ENCODE measurements around the gene MDC1. TPM values are rescaled to one million over a fixed set of nuclear protein-coding genes. Genes with fewer than 3 reads are reported as not detected.

Gene MDC1
- total and polyA plus RNA-seq, 2 experiments from 2014 or later, result 17.2 to 32.7 TPM

DNA sequence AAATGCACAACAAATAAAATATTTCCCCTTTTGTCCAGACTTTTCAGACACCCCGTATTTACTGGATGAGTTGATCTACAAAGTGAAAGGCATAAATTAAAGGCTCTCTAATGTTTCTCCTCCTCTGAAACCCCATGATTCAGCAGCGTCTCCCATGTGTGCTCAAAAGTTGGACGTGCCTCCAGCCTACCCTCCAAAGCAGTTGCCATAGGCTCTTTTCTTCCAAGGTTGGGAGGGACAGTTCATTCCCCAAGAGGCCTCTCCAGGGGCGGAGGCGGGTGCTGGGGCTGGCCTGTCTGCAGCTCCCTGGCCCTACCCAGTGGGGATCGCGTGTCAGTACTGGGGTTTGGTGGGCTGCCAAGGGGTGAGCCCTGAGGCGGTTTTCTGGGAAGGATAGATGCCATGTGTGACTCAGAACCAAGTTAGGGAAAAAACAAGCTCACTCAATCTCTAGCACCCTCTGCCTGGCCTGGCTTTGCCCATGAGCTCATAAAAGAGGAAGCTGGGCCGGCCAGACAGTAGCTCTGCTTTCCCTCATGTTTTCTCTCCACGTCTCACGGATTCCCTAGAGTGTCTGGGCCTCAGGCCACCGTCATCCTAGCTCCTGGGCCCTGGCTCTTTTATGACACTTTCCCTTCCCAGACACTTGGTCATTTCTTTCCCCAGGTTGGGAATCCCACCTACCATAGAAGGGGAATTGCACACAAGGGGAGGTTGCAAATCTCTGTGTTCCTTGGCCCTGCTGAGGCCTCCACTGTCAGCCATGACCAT is 35.3 kb upstream of the MDC1 start:
- Mint-ChIP-seq H3K36me3 (ENCODE audit: low read depth) (no peaks in the 10 kb centered on the region), H3K4me3 (no peak overlapping the region), H3K27ac (no peak overlapping the region), H3K4me1 (peaks cover 12% of the 10 kb centered on the region), H3K27me3 (ENCODE audit: insufficient read depth, low read depth, poor library complexity) (peaks cover 4% of the 10 kb centered on the region), H3K9me3 (no peaks in the 10 kb centered on the region)
- no peak for TF ChIP-seq STAT1 (IDR thresholded peaks at IDR 0.05; ENCODE audit: unreplicated experiment)
- TF ChIP-seq JUNB (IDR thresholded peaks at IDR 0.05; ENCODE audit: unreplicated experiment), result no peak
- no peak for TF ChIP-seq ZNF331 (CRISPR knock-in tag; IDR thresholded peaks at IDR 0.05; ENCODE audit: low read depth)
- no peak for TF ChIP-seq CREB1 (CRISPR knock-in tag; IDR thresholded peaks at IDR 0.05; ENCODE audit: low read depth)
- no peak for TF ChIP-seq NANOG (IDR thresholded peaks at IDR 0.05; ENCODE audit: borderline replicate concordance)
- no peak for TF ChIP-seq ZNF114 (CRISPR knock-in tag; IDR thresholded peaks at IDR 0.05)
- TF ChIP-seq, protein P1, sequence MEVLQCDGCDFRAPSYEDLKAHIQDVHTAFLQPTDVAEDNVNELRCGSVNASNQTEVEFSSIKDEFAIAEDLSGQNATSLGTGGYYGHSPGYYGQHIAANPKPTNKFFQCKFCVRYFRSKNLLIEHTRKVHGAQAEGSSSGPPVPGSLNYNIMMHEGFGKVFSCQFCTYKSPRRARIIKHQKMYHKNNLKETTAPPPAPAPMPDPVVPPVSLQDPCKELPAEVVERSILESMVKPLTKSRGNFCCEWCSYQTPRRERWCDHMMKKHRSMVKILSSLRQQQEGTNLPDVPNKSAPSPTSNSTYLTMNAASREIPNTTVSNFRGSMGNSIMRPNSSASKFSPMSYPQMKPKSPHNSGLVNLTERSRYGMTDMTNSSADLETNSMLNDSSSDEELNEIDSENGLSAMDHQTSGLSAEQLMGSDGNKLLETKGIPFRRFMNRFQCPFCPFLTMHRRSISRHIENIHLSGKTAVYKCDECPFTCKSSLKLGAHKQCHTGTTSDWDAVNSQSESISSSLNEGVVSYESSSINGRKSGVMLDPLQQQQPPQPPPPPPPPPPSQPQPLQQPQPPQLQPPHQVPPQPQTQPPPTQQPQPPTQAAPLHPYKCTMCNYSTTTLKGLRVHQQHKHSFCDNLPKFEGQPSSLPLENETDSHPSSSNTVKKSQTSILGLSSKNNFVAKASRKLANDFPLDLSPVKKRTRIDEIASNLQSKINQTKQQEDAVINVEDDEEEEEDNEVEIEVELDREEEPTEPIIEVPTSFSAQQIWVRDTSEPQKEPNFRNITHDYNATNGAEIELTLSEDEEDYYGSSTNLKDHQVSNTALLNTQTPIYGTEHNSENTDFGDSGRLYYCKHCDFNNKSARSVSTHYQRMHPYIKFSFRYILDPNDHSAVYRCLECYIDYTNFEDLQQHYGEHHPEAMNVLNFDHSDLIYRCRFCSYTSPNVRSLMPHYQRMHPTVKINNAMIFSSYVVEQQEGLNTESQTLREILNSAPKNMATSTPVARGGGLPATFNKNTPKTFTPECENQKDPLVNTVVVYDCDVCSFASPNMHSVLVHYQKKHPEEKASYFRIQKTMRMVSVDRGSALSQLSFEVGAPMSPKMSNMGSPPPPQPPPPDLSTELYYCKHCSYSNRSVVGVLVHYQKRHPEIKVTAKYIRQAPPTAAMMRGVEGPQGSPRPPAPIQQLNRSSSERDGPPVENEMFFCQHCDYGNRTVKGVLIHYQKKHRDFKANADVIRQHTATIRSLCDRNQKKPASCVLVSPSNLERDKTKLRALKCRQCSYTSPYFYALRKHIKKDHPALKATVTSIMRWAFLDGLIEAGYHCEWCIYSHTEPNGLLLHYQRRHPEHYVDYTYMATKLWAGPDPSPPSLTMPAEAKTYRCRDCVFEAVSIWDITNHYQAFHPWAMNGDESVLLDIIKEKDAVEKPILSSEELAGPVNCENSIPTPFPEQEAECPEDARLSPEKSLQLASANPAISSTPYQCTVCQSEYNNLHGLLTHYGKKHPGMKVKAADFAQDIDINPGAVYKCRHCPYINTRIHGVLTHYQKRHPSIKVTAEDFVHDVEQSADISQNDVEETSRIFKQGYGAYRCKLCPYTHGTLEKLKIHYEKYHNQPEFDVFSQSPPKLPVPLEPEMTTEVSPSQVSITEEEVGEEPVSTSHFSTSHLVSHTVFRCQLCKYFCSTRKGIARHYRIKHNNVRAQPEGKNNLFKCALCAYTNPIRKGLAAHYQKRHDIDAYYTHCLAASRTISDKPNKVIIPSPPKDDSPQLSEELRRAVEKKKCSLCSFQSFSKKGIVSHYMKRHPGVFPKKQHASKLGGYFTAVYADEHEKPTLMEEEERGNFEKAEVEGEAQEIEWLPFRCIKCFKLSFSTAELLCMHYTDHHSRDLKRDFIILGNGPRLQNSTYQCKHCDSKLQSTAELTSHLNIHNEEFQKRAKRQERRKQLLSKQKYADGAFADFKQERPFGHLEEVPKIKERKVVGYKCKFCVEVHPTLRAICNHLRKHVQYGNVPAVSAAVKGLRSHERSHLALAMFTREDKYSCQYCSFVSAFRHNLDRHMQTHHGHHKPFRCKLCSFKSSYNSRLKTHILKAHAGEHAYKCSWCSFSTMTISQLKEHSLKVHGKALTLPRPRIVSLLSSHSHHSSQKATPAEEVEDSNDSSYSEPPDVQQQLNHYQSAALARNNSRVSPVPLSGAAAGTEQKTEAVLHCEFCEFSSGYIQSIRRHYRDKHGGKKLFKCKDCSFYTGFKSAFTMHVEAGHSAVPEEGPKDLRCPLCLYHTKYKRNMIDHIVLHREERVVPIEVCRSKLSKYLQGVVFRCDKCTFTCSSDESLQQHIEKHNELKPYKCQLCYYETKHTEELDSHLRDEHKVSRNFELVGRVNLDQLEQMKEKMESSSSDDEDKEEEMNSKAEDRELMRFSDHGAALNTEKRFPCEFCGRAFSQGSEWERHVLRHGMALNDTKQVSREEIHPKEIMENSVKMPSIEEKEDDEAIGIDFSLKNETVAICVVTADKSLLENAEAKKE (CRISPR knock-in tag; IDR thresholded peaks at IDR 0.05), result no peak
- no peak for TF ChIP-seq EZH2 (IDR thresholded peaks at IDR 0.05; ENCODE audit: low read depth, unreplicated experiment)
- no peak for TF ChIP-seq EZH2phosphoT487 (IDR thresholded peaks at IDR 0.05; ENCODE audit: unreplicated experiment)
- no peak for TF ChIP-seq POLR2AphosphoS5 (IDR thresholded peaks at IDR 0.05; ENCODE audit: low read depth)
- TF ChIP-seq, protein P2, sequence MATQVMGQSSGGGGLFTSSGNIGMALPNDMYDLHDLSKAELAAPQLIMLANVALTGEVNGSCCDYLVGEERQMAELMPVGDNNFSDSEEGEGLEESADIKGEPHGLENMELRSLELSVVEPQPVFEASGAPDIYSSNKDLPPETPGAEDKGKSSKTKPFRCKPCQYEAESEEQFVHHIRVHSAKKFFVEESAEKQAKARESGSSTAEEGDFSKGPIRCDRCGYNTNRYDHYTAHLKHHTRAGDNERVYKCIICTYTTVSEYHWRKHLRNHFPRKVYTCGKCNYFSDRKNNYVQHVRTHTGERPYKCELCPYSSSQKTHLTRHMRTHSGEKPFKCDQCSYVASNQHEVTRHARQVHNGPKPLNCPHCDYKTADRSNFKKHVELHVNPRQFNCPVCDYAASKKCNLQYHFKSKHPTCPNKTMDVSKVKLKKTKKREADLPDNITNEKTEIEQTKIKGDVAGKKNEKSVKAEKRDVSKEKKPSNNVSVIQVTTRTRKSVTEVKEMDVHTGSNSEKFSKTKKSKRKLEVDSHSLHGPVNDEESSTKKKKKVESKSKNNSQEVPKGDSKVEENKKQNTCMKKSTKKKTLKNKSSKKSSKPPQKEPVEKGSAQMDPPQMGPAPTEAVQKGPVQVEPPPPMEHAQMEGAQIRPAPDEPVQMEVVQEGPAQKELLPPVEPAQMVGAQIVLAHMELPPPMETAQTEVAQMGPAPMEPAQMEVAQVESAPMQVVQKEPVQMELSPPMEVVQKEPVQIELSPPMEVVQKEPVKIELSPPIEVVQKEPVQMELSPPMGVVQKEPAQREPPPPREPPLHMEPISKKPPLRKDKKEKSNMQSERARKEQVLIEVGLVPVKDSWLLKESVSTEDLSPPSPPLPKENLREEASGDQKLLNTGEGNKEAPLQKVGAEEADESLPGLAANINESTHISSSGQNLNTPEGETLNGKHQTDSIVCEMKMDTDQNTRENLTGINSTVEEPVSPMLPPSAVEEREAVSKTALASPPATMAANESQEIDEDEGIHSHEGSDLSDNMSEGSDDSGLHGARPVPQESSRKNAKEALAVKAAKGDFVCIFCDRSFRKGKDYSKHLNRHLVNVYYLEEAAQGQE (IDR thresholded peaks at IDR 0.05; ENCODE audit: unreplicated experiment), result no peak
- TF ChIP-seq, protein P3, sequence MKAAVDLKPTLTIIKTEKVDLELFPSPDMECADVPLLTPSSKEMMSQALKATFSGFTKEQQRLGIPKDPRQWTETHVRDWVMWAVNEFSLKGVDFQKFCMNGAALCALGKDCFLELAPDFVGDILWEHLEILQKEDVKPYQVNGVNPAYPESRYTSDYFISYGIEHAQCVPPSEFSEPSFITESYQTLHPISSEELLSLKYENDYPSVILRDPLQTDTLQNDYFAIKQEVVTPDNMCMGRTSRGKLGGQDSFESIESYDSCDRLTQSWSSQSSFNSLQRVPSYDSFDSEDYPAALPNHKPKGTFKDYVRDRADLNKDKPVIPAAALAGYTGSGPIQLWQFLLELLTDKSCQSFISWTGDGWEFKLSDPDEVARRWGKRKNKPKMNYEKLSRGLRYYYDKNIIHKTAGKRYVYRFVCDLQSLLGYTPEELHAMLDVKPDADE (IDR thresholded peaks at IDR 0.05), result no peak
- TF ChIP-seq, protein P4, sequence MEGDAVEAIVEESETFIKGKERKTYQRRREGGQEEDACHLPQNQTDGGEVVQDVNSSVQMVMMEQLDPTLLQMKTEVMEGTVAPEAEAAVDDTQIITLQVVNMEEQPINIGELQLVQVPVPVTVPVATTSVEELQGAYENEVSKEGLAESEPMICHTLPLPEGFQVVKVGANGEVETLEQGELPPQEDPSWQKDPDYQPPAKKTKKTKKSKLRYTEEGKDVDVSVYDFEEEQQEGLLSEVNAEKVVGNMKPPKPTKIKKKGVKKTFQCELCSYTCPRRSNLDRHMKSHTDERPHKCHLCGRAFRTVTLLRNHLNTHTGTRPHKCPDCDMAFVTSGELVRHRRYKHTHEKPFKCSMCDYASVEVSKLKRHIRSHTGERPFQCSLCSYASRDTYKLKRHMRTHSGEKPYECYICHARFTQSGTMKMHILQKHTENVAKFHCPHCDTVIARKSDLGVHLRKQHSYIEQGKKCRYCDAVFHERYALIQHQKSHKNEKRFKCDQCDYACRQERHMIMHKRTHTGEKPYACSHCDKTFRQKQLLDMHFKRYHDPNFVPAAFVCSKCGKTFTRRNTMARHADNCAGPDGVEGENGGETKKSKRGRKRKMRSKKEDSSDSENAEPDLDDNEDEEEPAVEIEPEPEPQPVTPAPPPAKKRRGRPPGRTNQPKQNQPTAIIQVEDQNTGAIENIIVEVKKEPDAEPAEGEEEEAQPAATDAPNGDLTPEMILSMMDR (conservative IDR thresholded peaks at IDR 0.05; ENCODE audit: low read depth in 2 of 2), result no peak
- Histone ChIP-seq H3F3A (replicated peaks; ENCODE audit: low read depth) (no peaks in the 10 kb centered on the region), H3K9me2 (ENCODE audit: insufficient read depth) (no peaks in the 10 kb centered on the region), H3K27me3 (ENCODE audit: insufficient read depth) (no peaks in the 10 kb centered on the region), H3K27ac (ENCODE audit: low read depth) (no peak overlapping the region), H4K20me1 (replicated peaks; ENCODE audit: insufficient read depth) (no peaks in the 10 kb centered on the region; the same call in 1 of the 2 replicates), H3K4me3 (no peak overlapping the region), H3K36me3 (ENCODE audit: insufficient read depth) (no peaks in the 10 kb centered on the region), H3K4me1 (ENCODE audit: insufficient read depth) (peaks cover 4% of the 10 kb centered on the region; the same call in 1 of the 2 replicates), H3K4me2 (no peak overlapping the region), H3K79me2 (replicated peaks; ENCODE audit: insufficient read depth) (no peaks in the 10 kb centered on the region), H2AFZ (peak overlapping the region; percentile 32; the same call in 1 of the 2 replicates)
- ATAC-seq (peak; percentile 74), DNase-seq (ENCODE audit: low spot score) (no peak)
